Keratinocyte (primary cell): Measurements from ENCODE around the gene ETV3L. TPM values are rescaled to one million over a fixed set of nuclear protein-coding genes. Genes with fewer than 3 reads are reported as not detected.

Experiments used
- DNase-seq: peaks from one replicate; pipeline ENCODE4 v3.0.0-alpha.2; 2011; ENCODE audit warnings: low read depth, missing footprints, low spot score
- FAIRE-seq: peaks from 2 replicates; lab custom pipeline; 2011; peaks lifted over from hg19 to GRCh38; lab: Jason Lieb, UNC
- H2AFZ ChIP-seq: 2 replicates; pipeline ENCODE4 v1.6.0; 2012; ENCODE audit warnings: low read length, control low read depth, inconsistent platforms; ENCODE audit not compliant: control insufficient read depth
- H3K27ac ChIP-seq: 2 replicates; pipeline ENCODE4 v1.5.1; 2011; ENCODE audit warnings: low read length; ENCODE audit not compliant: control insufficient read depth, insufficient read depth
- H3K27me3 ChIP-seq: 3 replicates; pipeline ENCODE4 v1.6.0; 2011; ENCODE audit warnings: low read length; ENCODE audit not compliant: control insufficient read depth, insufficient read depth; ENCODE audit errors: extremely low read depth
- H3K36me3 ChIP-seq, 2 experiments: 2 replicates in 1 of 2; 3 replicates in 1 of 2; pipeline ENCODE4 v1.5.1; 2011; ENCODE audit warnings: low read length in 2 of 2, mild to moderate bottlenecking in 1 of 2; ENCODE audit not compliant: control insufficient read depth in 2 of 2, insufficient read depth in 2 of 2; ENCODE audit errors: extremely low read depth in 1 of 2
- H3K4me1 ChIP-seq: 3 replicates; pipeline ENCODE4 v1.5.1; 2011; ENCODE audit warnings: low read length; ENCODE audit not compliant: control insufficient read depth, insufficient read depth; ENCODE audit errors: extremely low read depth
- H3K4me2 ChIP-seq: 3 replicates; pipeline ENCODE4 v1.6.0; 2011; ENCODE audit warnings: low read depth, low read length; ENCODE audit not compliant: control insufficient read depth, insufficient read depth; ENCODE audit errors: extremely low read depth
- H3K4me3 ChIP-seq, 3 experiments: fragments of 200-600 bp in 1 of 3; sonication (generic) in 1 of 3; 2 replicates in 2 of 3; 3 replicates in 1 of 3; pipeline ENCODE4 v1.5.1; 2011 to 2016; ENCODE audit warnings: low read length in 3 of 3, mild to moderate bottlenecking in 3 of 3, control low read depth in 2 of 3, inconsistent platforms in 1 of 3, low read depth in 1 of 3, mixed read lengths in 1 of 3, mixed run types in 1 of 3, moderate library complexity in 1 of 3; ENCODE audit not compliant: control insufficient read depth in 2 of 3, insufficient read depth in 2 of 3; ENCODE audit errors: extremely low read depth in 1 of 3
- H3K79me2 ChIP-seq: 2 replicates; pipeline ENCODE4 v1.6.0; 2012; ENCODE audit warnings: low read length; ENCODE audit not compliant: control insufficient read depth, insufficient read depth
- H3K9ac ChIP-seq: 3 replicates; pipeline ENCODE4 v1.6.0; 2011; ENCODE audit warnings: low read length; ENCODE audit not compliant: control insufficient read depth, insufficient read depth; ENCODE audit errors: extremely low read depth
- H3K9me1 ChIP-seq: 3 replicates; pipeline ENCODE4 v1.6.0; 2011; ENCODE audit warnings: low read length; ENCODE audit not compliant: control insufficient read depth, insufficient read depth; ENCODE audit errors: extremely low read depth
- H3K9me3 ChIP-seq: 2 replicates; pipeline ENCODE4 v1.5.1; 2012; ENCODE audit warnings: low read depth, low read length; ENCODE audit not compliant: control insufficient read depth
- H4K20me1 ChIP-seq: 3 replicates; pipeline ENCODE4 v1.6.0; 2011; ENCODE audit warnings: low read length; ENCODE audit not compliant: control insufficient read depth, insufficient read depth; ENCODE audit errors: extremely low read depth
- EZH2 ChIP-seq: IDR thresholded peaks from one replicate; pipeline ENCODE4 v1.6.1; 2012; ENCODE audit warnings: inconsistent platforms, mild to moderate bottlenecking, low read length, moderate library complexity
- dilution Hi-C: fragments of 300-500 bp; cut with MboI; formaldehyde crosslinking; loops from one replicate; pipeline ENCODE4 v1.7.0; 2020; ENCODE audit warnings: low sequenced_read_pairs; ENCODE audit not compliant: extremely low pct_ligation_motif_present
- polyA plus RNA-seq, 5 experiments: library from polyadenylated mRNA; depleted of rRNA in 3 of 5; stranded (reverse) in 3 of 5; stranded (forward) in 1 of 5; unstranded in 1 of 5; fragments of >200 nt; gene quantifications; 1 replicate in 1 of 5; 2 replicates in 3 of 5; 3 replicates in 1 of 5; pipeline versions ENCODE4 v1.2.1 to v1.2.3, GENCODE V29; 2011 to 2012; ENCODE audit warnings: missing spikeins in 2 of 5, low read depth in 1 of 5, low replicate concordance in 1 of 5
- TF ChIP-seq, protein P1 (sequence below), 3 experiments: IDR thresholded peaks in 1 of 3; conservative IDR thresholded peaks in 1 of 3; optimal IDR thresholded peaks in 1 of 3; 2 replicates in 2 of 3; 3 replicates in 1 of 3; pipeline versions ENCODE3 to v1.5.1; 2011; ENCODE audit warnings: low read length in 3 of 3, mild to moderate bottlenecking in 3 of 3, moderate library complexity in 2 of 3, control low read depth in 1 of 3, inconsistent platforms in 1 of 3; ENCODE audit not compliant: insufficient read depth in 2 of 3; ENCODE audit errors: extremely low read depth in 1 of 3

Gene ETV3L
- polyA plus RNA-seq, 1 donor (not counting 4 experiments of a cell fraction or from before 2014, with no cell fraction given): not detected

DNA sequence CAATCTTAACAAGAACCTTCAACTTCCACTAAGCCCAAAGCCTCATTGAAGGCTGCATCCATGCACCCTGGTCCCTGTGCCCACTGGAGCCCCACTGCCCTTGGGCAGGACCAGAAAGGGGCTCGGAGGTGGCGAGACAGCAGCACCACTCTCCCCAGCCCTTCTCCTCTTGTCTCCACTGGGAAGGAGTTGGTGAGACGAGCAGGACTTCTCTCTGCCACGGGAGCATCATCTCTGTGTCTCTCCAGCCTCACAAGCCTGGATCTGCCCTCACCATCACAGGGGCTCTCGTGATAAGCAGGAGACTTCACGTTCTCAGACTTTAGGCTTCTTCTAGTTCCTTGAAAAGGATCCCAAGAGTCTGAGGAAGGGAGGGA lies 7.2 kb upstream of the ETV3L start:
- no peak for DNase-seq
- no peak overlapping the region for H3K9ac ChIP-seq
- peaks cover 34% of the 10 kb centered on the region for H3K27me3 ChIP-seq
- H3K4me3 ChIP-seq: no peak overlapping the region
- dilution Hi-C loops: no loop called here
- peaks cover 4% of the 10 kb centered on the region for H3K4me1 ChIP-seq
- no peaks in the 10 kb centered on the region for H3K79me2 ChIP-seq
- H3K9me1 ChIP-seq: no peaks in the 10 kb centered on the region
- no peak overlapping the region for H2AFZ ChIP-seq
- no peak for TF ChIP-seq EZH2
- TF ChIP-seq, protein P1, sequence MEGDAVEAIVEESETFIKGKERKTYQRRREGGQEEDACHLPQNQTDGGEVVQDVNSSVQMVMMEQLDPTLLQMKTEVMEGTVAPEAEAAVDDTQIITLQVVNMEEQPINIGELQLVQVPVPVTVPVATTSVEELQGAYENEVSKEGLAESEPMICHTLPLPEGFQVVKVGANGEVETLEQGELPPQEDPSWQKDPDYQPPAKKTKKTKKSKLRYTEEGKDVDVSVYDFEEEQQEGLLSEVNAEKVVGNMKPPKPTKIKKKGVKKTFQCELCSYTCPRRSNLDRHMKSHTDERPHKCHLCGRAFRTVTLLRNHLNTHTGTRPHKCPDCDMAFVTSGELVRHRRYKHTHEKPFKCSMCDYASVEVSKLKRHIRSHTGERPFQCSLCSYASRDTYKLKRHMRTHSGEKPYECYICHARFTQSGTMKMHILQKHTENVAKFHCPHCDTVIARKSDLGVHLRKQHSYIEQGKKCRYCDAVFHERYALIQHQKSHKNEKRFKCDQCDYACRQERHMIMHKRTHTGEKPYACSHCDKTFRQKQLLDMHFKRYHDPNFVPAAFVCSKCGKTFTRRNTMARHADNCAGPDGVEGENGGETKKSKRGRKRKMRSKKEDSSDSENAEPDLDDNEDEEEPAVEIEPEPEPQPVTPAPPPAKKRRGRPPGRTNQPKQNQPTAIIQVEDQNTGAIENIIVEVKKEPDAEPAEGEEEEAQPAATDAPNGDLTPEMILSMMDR (optimal IDR thresholded peaks at IDR 0.05 in 1 of 3, IDR thresholded peaks at IDR 0.05 in 1 of 3, conservative IDR thresholded peaks at IDR 0.05 in 1 of 3; ENCODE audit: extremely low read depth in 1 of 3, insufficient read depth in 2 of 3, low read length in 3 of 3): no peak
- no peaks in the 10 kb centered on the region for H3K36me3 ChIP-seq
- H3K27ac ChIP-seq: no peak overlapping the region
- H3K4me2 ChIP-seq: no peak overlapping the region
- no peaks in the 10 kb centered on the region for H4K20me1 ChIP-seq
- no peaks in the 10 kb centered on the region for H3K9me3 ChIP-seq
- FAIRE-seq: no peak

GRCh38 chr1:157105988-157106812 lies 6.6 kb upstream of the ETV3L start:
- no peak for FAIRE-seq
- Histone ChIP-seq H4K20me1 (no peaks in the 10 kb centered on the region), H3K79me2 (no peaks in the 10 kb centered on the region), H3K27me3 (peaks cover 34% of the 10 kb centered on the region), H3K9me1 (no peaks in the 10 kb centered on the region), H2AFZ (no peak overlapping the region), H3K4me3 (no peak overlapping the region), H3K36me3 (no peaks in the 10 kb centered on the region), H3K4me2 (no peak overlapping the region), H3K27ac (no peak overlapping the region), H3K4me1 (peaks cover 7% of the 10 kb centered on the region), H3K9ac (no peak overlapping the region), H3K9me3 (no peaks in the 10 kb centered on the region)
- TF ChIP-seq, protein P1 (optimal IDR thresholded peaks at IDR 0.05 in 1 of 3, IDR thresholded peaks at IDR 0.05 in 1 of 3, conservative IDR thresholded peaks at IDR 0.05 in 1 of 3; ENCODE audit: extremely low read depth in 1 of 3, insufficient read depth in 2 of 3, low read length in 3 of 3): no peak
- TF ChIP-seq EZH2: no peak
- dilution Hi-C loops: no loop called here
- DNase-seq: no peak
